HL-60 (cell line): ENCODE data around the gene MINDY3.

Source experiments
- GABPA ChIP-seq: IDR thresholded peaks from 2 replicates; pipeline ENCODE4 v1.6.1; 2012; ENCODE audit warnings: low read depth
- POLR2AphosphoS5 ChIP-seq: IDR thresholded peaks from 2 replicates; pipeline ENCODE4 v1.6.1; 2012; ENCODE audit warnings: low read depth
- TF ChIP-seq, protein P1 (sequence below): IDR thresholded peaks from one replicate; pipeline ENCODE4 v1.5.1; 2011; ENCODE audit warnings: low read length, control low read depth, inconsistent platforms; ENCODE audit not compliant: insufficient read depth

DNA sequence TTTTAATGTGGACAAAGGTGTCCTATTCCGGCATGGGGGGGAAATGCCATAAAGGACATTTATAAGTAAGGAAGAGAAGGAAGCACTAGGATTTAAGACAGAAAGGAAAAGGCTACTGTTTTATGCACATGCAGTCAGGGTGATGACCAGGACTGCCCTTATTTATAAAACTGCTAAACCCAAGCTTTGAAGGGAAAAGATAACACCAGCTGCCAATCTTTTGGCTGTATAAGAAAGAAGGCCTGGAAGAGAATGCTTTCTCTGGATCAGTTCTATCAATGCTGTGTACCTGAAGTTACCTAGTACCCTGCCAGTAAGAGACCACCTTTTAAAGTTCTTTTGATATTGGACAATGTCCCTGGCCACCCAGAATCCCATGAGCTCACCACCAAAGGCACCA is 59.2 kb downstream of the MINDY3 start:
- TF ChIP-seq, protein P1, sequence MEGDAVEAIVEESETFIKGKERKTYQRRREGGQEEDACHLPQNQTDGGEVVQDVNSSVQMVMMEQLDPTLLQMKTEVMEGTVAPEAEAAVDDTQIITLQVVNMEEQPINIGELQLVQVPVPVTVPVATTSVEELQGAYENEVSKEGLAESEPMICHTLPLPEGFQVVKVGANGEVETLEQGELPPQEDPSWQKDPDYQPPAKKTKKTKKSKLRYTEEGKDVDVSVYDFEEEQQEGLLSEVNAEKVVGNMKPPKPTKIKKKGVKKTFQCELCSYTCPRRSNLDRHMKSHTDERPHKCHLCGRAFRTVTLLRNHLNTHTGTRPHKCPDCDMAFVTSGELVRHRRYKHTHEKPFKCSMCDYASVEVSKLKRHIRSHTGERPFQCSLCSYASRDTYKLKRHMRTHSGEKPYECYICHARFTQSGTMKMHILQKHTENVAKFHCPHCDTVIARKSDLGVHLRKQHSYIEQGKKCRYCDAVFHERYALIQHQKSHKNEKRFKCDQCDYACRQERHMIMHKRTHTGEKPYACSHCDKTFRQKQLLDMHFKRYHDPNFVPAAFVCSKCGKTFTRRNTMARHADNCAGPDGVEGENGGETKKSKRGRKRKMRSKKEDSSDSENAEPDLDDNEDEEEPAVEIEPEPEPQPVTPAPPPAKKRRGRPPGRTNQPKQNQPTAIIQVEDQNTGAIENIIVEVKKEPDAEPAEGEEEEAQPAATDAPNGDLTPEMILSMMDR, result no peak
- TF ChIP-seq POLR2AphosphoS5 (no peak), GABPA (no peak)
